ENCODE data around the gene ZNF407.

DNA sequence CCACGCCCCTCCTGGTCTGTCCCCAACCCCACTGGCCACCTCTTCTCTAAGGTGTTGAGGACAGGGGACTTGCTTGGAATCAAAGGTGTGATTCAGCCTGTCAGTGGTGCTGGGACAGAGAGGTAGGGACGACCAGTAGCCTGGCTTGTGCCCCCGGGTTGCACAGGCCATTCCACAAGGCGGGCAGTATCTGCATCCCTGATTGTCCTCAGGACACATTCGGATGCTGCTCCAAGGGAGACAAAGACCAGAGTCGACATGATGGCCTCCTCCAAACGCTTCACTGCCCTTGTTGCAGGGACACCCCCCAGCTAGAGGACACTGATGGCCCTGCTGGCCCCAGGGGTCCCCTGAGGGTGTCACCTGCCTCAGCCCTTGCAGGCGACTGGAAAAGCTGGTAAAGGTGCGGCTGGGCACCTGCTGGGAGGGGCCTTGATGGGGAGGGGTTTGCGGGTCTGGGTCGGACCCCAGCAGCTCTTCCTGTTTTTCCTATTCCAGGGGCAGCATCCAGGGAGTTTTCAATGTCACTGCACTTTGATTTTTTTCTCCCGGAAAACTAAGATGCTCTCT is 513.3 kb downstream of the ZNF407 start:
- TF ChIP-seq, protein P1, sequence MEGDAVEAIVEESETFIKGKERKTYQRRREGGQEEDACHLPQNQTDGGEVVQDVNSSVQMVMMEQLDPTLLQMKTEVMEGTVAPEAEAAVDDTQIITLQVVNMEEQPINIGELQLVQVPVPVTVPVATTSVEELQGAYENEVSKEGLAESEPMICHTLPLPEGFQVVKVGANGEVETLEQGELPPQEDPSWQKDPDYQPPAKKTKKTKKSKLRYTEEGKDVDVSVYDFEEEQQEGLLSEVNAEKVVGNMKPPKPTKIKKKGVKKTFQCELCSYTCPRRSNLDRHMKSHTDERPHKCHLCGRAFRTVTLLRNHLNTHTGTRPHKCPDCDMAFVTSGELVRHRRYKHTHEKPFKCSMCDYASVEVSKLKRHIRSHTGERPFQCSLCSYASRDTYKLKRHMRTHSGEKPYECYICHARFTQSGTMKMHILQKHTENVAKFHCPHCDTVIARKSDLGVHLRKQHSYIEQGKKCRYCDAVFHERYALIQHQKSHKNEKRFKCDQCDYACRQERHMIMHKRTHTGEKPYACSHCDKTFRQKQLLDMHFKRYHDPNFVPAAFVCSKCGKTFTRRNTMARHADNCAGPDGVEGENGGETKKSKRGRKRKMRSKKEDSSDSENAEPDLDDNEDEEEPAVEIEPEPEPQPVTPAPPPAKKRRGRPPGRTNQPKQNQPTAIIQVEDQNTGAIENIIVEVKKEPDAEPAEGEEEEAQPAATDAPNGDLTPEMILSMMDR (IDR thresholded peaks at IDR 0.05): no peak
- TF ChIP-seq POLR2A (IDR thresholded peaks at IDR 0.05): no peak

All from stomach (tissue), 4 donors.